NCI-H774 (cell line): ENCODE measurements around the gene MYH10.
"Not testable (repeated sequence)": the region's sequence is repeated elsewhere in the genome, so short reads cannot be mapped to it uniquely, and the experiment has no call there.

Experiments
- DNase-seq: peaks from one replicate; lab custom pipeline; 2025; lab: John Stamatoyannopoulos, UW

The MYH10 gene

DNA sequence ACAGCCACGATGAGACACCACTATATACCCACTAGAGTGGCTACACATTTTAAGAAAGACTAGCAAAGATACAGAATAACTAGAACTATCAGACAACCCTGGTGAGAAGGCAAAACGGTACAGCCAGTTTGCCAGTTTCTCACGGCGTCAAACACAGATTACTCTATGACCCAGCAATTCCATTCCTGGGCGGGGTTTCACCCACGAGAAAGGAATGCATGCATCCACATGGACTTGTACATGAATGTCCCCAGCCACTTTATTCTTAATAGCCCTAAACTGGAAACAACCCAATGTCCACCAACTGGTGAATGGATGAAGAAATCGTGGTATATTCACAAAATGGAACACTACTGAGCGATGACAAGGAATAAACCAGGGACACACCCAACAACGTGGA lies 74.5 kb downstream of the MYH10 start:
- no peak for DNase-seq

- DNase-seq = no peak
Measured at GRCh38 chr17:8555062-8555461, 75.5 kb downstream of the MYH10 start.

- DNase-seq = no peak
Measured at GRCh38 chr17:8552577-8553320, 77.8 kb downstream of the MYH10 start.

DNA sequence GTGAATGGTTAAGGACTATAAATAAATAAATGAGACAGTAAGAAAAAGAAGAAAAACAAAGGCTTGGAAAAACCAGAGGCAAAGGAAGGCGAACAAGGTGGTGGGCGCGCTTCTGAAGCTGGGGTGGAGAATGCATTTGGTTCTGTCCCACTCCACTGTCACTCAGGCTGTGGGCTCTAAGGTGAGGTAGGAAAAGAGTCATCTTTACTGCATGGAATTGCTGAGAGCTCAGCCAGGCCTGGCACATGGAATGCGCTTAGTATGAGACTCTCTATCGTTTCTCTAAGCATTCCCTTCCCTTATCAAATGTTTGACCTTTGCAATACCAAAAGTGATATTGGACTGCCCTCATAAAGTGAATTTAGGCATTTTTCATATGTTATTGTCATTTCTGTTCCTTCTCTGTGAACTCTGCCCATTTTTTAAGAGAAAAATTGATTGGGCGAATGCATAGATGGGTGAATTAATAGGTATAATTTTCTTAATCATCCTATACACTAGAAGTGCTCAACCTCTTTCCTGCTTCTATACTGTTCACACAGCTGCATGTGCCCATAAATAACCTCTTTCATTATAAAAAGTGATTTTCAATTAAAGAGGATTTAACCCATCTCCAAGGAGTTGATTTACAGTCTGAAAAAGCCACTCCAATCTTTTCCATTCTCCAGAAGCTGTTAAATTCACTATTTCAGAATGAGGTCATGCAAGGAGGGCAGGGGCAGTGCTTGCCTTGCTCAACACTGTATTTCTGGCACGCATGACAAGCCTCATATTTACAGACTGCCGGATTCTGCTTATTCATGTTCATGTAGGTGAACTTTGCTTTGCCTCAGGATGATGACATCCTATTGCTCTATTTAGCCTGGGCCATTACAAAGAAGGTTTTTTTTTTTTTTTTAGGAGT lies 87.7 kb downstream of the MYH10 start:
- no peak for DNase-seq

DNA sequence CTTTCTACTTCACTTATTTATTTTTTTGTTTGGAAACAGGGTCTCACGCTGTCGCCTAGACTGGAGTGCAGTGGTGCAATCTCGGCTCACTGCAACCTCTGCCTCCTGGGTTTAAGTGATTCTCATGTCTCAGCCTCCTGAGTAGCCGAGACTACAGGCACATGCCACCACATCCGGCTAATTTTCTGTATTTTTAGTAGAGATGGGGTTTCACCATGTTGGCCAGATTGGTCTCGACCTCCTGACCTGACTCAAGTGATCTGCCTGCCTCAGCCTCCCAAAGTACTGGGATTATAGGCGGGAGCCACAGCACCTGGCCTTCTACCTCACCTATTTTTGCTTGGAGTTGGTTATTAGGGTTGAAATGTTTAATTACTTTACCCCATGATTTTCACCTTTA lies 90.5 kb downstream of the MYH10 start:
- not testable (repeated sequence) for DNase-seq

GRCh38 chr17:8537734-8538133 lies 92.8 kb downstream of the MYH10 start:
- DNase-seq = no peak

GRCh38 chr17:8534498-8535188 lies 95.9 kb downstream of the MYH10 start:
- DNase-seq = no peak

GRCh38 chr17:8532021-8532420 lies 98.5 kb downstream of the MYH10 start:
- DNase-seq = no peak

DNA sequence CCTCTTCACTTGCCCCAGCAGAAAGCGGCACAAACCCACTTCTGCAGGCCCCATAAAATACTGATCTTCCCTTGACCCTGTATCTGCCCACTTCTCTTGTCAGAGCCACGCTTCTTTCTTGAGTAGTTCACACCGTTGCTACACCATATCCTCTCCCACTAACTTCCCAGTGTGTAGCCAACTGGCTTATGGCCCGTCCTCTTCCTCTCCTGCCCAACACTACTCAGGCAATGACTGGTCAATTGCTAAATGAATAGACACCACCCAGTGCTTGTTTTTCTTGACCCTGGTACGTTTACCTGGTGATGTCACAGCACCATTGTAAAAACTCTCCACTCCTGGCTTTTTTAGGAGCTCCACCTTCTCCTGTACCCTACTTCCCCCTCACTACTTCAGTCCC lies 107.9 kb downstream of the MYH10 start:
- DNase-seq = no peak

- no peak for DNase-seq
Measured at GRCh38 chr17:8520981-8521380, 109.5 kb downstream of the MYH10 start.

- DNase-seq = no peak
Measured at GRCh38 chr17:8518850-8519249, 111.7 kb downstream of the MYH10 start.

DNA sequence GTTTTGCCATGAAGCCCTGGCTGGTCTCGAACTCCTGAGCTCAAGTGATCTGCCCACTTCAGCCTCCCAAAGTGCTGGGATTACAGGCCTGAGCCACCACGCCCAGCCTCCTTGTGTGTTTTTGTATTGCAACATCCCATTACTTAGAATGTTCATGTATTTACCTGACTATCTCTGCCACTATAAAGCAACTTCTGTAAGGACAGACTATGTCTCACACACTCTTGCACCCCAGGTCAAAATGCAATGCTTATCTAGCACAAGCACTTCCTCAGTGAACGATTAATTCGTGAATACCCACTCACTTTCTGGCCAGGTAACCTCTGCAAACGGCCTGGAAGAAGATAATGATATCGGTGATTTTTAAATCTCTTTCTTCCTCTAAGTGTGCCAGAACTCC lies 112.2 kb downstream of the MYH10 start:
- DNase-seq = no peak

GRCh38 chr17:8514801-8515200 lies 115.7 kb downstream of the MYH10 start:
- DNase-seq = no peak

- DNase-seq = no peak
Measured at GRCh38 chr17:8506145-8506544, 124.4 kb downstream of the MYH10 start.

DNA sequence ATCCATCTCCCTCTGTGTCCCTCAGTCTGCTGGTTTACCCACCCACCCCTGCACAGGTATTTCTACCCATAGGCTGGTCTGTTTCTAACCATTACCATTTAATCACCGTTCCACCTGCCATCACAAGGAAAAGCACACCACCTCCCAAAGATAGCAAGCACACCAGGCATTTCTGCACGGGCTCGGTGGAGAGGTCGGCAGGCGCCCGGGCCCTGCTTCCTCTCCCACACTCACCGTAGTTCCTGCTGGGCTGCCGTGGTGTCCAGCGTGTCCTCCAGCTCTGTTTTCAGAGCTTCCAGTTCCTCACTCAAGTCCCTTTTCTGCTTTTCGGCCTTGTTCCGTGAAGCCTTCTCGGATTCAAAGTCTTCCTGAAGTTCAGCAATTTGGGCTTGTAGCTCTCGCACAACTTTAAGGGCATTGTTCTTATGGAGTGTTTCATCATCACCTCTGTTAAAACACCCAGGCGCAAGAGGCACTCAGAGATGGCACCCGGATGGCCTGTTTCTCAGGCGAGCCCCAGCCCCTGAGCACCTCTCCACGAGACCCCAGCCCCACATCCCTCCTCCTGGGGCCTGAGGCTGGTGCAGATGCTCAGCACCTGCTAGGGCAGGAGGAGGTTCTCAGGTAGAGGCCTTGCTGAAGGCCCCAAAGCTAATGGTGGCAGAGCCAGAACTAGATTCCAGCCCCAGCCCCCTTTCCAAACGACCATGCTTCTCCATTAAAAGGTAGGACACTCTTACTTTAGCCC lies 125.9 kb downstream of the MYH10 start:
- no peak for DNase-seq

- no peak for DNase-seq
Measured at GRCh38 chr17:8503807-8504206, 126.7 kb downstream of the MYH10 start.

DNA sequence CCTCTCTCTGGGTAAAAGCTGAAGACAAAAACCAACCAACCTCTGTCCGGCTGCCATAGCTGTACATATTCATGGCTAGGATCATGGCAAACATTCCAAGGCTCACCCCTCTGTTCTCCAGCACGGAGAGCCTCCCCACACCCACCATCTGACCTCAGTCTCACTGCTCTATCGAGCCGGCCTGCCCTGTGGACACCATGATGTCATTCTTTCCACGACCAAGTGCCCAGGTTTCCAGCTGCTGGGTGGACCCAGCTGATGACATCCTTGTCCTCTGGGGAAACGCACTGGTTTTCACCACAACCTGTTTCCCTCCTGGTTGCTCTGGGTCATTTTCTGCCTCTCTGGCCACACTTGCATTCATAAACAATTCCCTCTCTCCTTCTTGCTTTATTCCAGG lies 127.2 kb downstream of the MYH10 start:
- DNase-seq = no peak

DNA sequence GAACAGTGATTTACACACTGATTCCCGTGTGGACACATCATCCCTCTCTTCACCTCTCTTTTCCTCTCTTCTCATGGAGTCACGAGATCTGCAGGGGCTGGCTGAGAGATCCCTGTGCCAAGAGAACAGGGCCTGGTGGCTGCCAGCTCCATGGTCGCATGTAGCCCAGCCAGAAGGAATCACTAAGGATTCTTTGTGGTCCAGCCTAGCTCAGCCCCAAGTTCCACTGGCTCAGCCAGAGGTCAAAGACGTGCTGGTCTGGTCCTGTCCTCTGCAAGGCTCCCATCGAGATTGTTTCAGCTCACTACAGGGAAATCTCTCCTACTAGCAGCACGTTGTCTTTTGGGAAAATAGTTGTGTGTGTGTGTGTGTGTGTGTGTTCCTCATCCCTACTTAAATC lies 128.4 kb downstream of the MYH10 start:
- no peak for DNase-seq

DNA sequence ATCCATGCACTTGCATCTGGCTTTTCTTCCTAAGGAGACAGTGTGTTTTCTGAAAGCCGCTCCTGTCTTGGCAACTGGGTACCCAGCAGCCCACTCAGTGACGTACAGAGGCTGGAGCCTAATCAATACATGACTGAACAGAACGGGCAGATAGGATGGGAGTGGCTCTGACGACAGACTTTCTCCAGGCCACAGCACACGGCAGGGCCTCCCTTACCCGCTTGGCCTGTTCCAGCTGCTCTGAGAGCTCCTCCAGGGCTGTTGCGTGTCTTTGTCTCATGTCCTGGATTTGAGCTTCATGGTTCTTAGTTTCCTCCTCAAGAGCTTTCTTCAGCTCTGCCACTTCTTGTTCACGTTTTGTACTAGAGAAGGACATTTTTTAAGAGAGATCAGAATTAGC lies 129.9 kb downstream of the MYH10 start:
- no peak for DNase-seq

GRCh38 chr17:8499614-8500013 lies 130.9 kb downstream of the MYH10 start:
- DNase-seq = no peak

DNA sequence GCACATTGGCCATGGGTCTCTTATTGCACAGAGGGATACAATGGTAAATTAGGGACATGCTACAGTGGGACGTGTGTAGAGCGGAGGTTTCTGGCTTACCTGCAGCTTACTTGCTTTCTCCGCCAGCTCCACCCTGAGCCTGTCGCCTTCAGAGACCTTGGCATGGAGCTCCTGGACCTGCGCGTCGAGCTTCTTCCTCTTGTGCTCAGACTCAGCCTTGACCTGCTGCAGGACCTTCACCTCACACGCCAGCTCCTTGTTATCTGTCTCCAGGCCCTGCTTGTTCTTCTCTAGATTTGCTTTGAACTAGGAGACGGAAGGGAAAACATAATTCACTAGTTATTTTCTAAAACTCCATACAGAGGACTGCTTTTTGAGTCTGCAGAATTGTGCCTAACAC lies 131.4 kb downstream of the MYH10 start:
- DNase-seq = no peak

- no peak for DNase-seq
Measured at GRCh38 chr17:8496081-8496480, 134.4 kb downstream of the MYH10 start.
